Muscle of leg (tissue), 16 donors: ENCODE measurements around the gene PROM1. TPM values are rescaled to one million over a fixed set of nuclear protein-coding genes. Genes with fewer than 3 reads are reported as not detected.

Source experiments
- DNase-seq: peaks from one replicate; pipeline ENCODE4 v3.0.0; 2013
- H3K27ac ChIP-seq: one replicate; pipeline ENCODE4 v1.5.1; 2013; ENCODE audit warnings: mild to moderate bottlenecking, low read length, control low read depth
- H3K27me3 ChIP-seq: one replicate; pipeline ENCODE4 v1.6.1; 2013; ENCODE audit warnings: low read length; ENCODE audit not compliant: control insufficient read depth, insufficient read depth
- H3K36me3 ChIP-seq: one replicate; pipeline ENCODE4 v1.6.1; 2013; ENCODE audit warnings: low read length; ENCODE audit not compliant: control insufficient read depth, insufficient read depth
- H3K4me1 ChIP-seq: one replicate; pipeline ENCODE4 v1.6.1; 2013; ENCODE audit warnings: low read length; ENCODE audit not compliant: control insufficient read depth, insufficient read depth
- H3K4me3 ChIP-seq: one replicate; pipeline ENCODE4 v1.5.1; 2013; ENCODE audit warnings: low read length, control low read depth
- H3K9me3 ChIP-seq: replicated peaks from 2 replicates; pipeline ENCODE4 v1.6.1; 2013; ENCODE audit warnings: low read depth, low read length; ENCODE audit not compliant: control insufficient read depth
- WGBS: methylation state at CpG from one replicate; pipeline ENCODE4 v1.1.5; 2013; ENCODE audit warnings: missing lambda C conversion rate; ENCODE audit not compliant: insufficient coverage; 5-methylcytosine and 5-hydroxymethylcytosine counted together
- long read RNA-seq, 11 donors: transcript quantifications; one replicate each; lab custom pipeline, GENCODE V29; 2026
- polyA plus RNA-seq, 8 donors: library from polyadenylated mRNA; unstranded; fragments of 120-200 nt; gene quantifications; one replicate each; pipeline versions ENCODE4 v1.2.1 to v1.2.3, GENCODE V29; 2013; ENCODE audit warnings: inconsistent platforms in 1 of 8, low replicate concordance in 1 of 8; ENCODE audit not compliant: insufficient read length in 8 of 8, insufficient read depth in 1 of 8
- total RNA-seq: library from RNA; stranded (reverse); fragments of 120-200 nt; gene quantifications from one replicate; pipeline ENCODE4 v1.2.4, GENCODE V29; 2013

The PROM1 gene
- total RNA-seq (61.3 TPM), polyA plus RNA-seq (10 to 100 TPM; 43.5 to 58.5 (median 47.3) TPM)
- long read RNA-seq, donor 1, partial matches to known transcripts = 0 of 2 reads
- long read RNA-seq, donor 1, other reads (novel, unspliced or antisense) = 0 of 2 reads
- long read RNA-seq, donor 2, full-length matches to known transcripts = 1 of 1 reads
- long read RNA-seq, donor 2, partial matches to known transcripts = 0 of 1 reads
- long read RNA-seq, donor 2, other reads (novel, unspliced or antisense) = 0 of 1 reads
- long read RNA-seq, donor 3, partial matches to known transcripts = 0 of 1 reads
- long read RNA-seq, donor 3, other reads (novel, unspliced or antisense) = 0 of 1 reads
- long read RNA-seq, donor 4, partial matches to known transcripts = 0 of 1 reads
- long read RNA-seq, donor 4, other reads (novel, unspliced or antisense) = 0 of 1 reads
- long read RNA-seq, donor 5, full-length matches to known transcripts = 5 of 24 reads
- long read RNA-seq, donor 5, partial matches to known transcripts = 19 of 24 reads
- long read RNA-seq, donor 5, other reads (novel, unspliced or antisense) = 0 of 24 reads
- long read RNA-seq, donor 6, partial matches to known transcripts = 0 of 4 reads
- long read RNA-seq, donor 6, other reads (novel, unspliced or antisense) = 0 of 4 reads
- long read RNA-seq, donor 7, partial matches to known transcripts = 5 of 6 reads
- long read RNA-seq, donor 7, other reads (novel, unspliced or antisense) = 0 of 6 reads
- long read RNA-seq, donor 8 = 0 reads
- long read RNA-seq, donor 9, partial matches to known transcripts = 0 of 2 reads
- long read RNA-seq, donor 9, other reads (novel, unspliced or antisense) = 0 of 2 reads
- long read RNA-seq, donor 10, full-length matches to known transcripts = 6 of 6 reads
- long read RNA-seq, donor 10, partial matches to known transcripts = 0 of 6 reads
- long read RNA-seq, donor 10, other reads (novel, unspliced or antisense) = 0 of 6 reads
- long read RNA-seq, donor 11, full-length matches to known transcripts = 4 of 4 reads
- long read RNA-seq, donor 11, partial matches to known transcripts = 0 of 4 reads
- long read RNA-seq, donor 11, other reads (novel, unspliced or antisense) = 0 of 4 reads

- Histone ChIP-seq H3K9me3 (no peaks in the 10 kb centered on the region), H3K27ac (peak within 1 kb of the TSS; percentile 77), H3K27me3 (peaks cover 39% of the 10 kb centered on the region), H3K36me3 (no peaks in the 10 kb centered on the region), H3K4me3 (peak within 1 kb of the TSS; percentile 69), H3K4me1 (peaks cover 28% of the 10 kb centered on the region)
- DNase-seq = peak; percentile 61
- WGBS = under 1% methylated on average over 60 of the region's 81 CpGs
Observed at GRCh38 chr4:16083241-16084191, at the start of gene PROM1. PROM1 (minus strand) TSS chr4:16084023; CDS start chr4:16075906, 8,117 bp downstream.

- no peak overlapping the region for H3K4me3 ChIP-seq
- H3K27ac ChIP-seq = no peak overlapping the region
- peaks cover 27% of the 10 kb centered on the region for H3K4me1 ChIP-seq
- peaks cover 4% of the 10 kb centered on the region for H3K9me3 ChIP-seq
- no peak for DNase-seq
- no peaks in the 10 kb centered on the region for H3K27me3 ChIP-seq
- no peaks in the 10 kb centered on the region for H3K36me3 ChIP-seq
- WGBS = no CpG with 5 or more reads among the region's 1 CpG
Observed at GRCh38 chr4:16133406-16133805, 49.6 kb upstream of the PROM1 start.

GRCh38 chr4:16131293-16131692 is 47.5 kb upstream of the PROM1 start:
- WGBS = no CpG with 5 or more reads among the region's 1 CpG

GRCh38 chr4:16129336-16129735 is 45.5 kb upstream of the PROM1 start:
- Histone ChIP-seq H3K36me3 (no peaks in the 10 kb centered on the region), H3K4me3 (no peak overlapping the region), H3K9me3 (no peaks in the 10 kb centered on the region), H3K27ac (no peak overlapping the region), H3K27me3 (no peaks in the 10 kb centered on the region), H3K4me1 (peaks cover 13% of the 10 kb centered on the region)
- no peak for DNase-seq
- WGBS = no CpG with 5 or more reads among the region's 1 CpG

More at GRCh38 chr4:16131293-16131692, 47.5 kb upstream of the PROM1 start:
- H3K4me1 ChIP-seq = peaks cover 15% of the 10 kb centered on the region
- DNase-seq = no peak
- no peaks in the 10 kb centered on the region for H3K27me3 ChIP-seq
- peaks cover 4% of the 10 kb centered on the region for H3K9me3 ChIP-seq
- no peak overlapping the region for H3K4me3 ChIP-seq
- no peak overlapping the region for H3K27ac ChIP-seq
- no peaks in the 10 kb centered on the region for H3K36me3 ChIP-seq

- H3K27me3 ChIP-seq = no peaks in the 10 kb centered on the region
- no peak for DNase-seq
- H3K27ac ChIP-seq = no peak overlapping the region
- H3K9me3 ChIP-seq = no peaks in the 10 kb centered on the region
- no peak overlapping the region for H3K4me3 ChIP-seq
- peaks cover 28% of the 10 kb centered on the region for H3K4me1 ChIP-seq
- 67% methylated on average over 1 of the region's 1 CpG for WGBS
- H3K36me3 ChIP-seq = no peaks in the 10 kb centered on the region
Observed at GRCh38 chr4:16126714-16127113, 42.9 kb upstream of the PROM1 start.

GRCh38 chr4:16125571-16126445 is 42.0 kb upstream of the PROM1 start:
- no peaks in the 10 kb centered on the region for H3K36me3 ChIP-seq
- WGBS = 67% methylated on average over 5 of the region's 8 CpGs
- H3K27ac ChIP-seq = no peak overlapping the region
- H3K4me3 ChIP-seq = no peak overlapping the region
- H3K9me3 ChIP-seq = no peaks in the 10 kb centered on the region
- H3K27me3 ChIP-seq = no peaks in the 10 kb centered on the region
- no peak for DNase-seq
- H3K4me1 ChIP-seq = peaks cover 28% of the 10 kb centered on the region

- no peaks in the 10 kb centered on the region for H3K27me3 ChIP-seq
- peak; percentile 35 for DNase-seq
- no peak overlapping the region for H3K4me3 ChIP-seq
- no peak overlapping the region for H3K27ac ChIP-seq
- 86% methylated on average over 1 of the region's 4 CpGs for WGBS
- H3K9me3 ChIP-seq = no peaks in the 10 kb centered on the region
- no peaks in the 10 kb centered on the region for H3K36me3 ChIP-seq
- H3K4me1 ChIP-seq = peaks cover 35% of the 10 kb centered on the region
Observed at GRCh38 chr4:16124232-16124631, 40.4 kb upstream of the PROM1 start.

GRCh38 chr4:16123356-16124084 is 39.7 kb upstream of the PROM1 start:
- Histone ChIP-seq H3K27ac (peak overlapping the region; percentile 13), H3K9me3 (no peaks in the 10 kb centered on the region), H3K4me3 (no peak overlapping the region), H3K4me1 (peaks cover 38% of the 10 kb centered on the region), H3K36me3 (no peaks in the 10 kb centered on the region), H3K27me3 (no peaks in the 10 kb centered on the region)
- peak; percentile 35 for DNase-seq
- 50% methylated on average over 6 of the region's 7 CpGs for WGBS
